GM18907 (cell line): ENCODE data around the gene GALNT12.

Experiments
- ATAC-seq: cut with Tn5 transposase; IDR thresholded peaks from one replicate; pipeline ENCODE4 v1.9.1; 2021; ENCODE audit warnings: mild to moderate bottlenecking, moderate library complexity; ENCODE audit not compliant: unreplicated experiment

GALNT12 gene

GRCh38 chr9:98877311-98877710 lies 69.8 kb downstream of the GALNT12 start:
- ATAC-seq: no peak

GRCh38 chr9:98879094-98879962 lies 71.9 kb downstream of the GALNT12 start:
- no peak for ATAC-seq

- ATAC-seq: no peak
Observed at GRCh38 chr9:98879963-98880310, 72.5 kb downstream of the GALNT12 start.

- ATAC-seq: no peak
Observed at GRCh38 chr9:98880311-98881015, 73.0 kb downstream of the GALNT12 start.

- no peak for ATAC-seq
Observed at GRCh38 chr9:98881356-98881755, 73.9 kb downstream of the GALNT12 start.

GRCh38 chr9:98881836-98882568 lies 74.5 kb downstream of the GALNT12 start:
- ATAC-seq: no peak

GRCh38 chr9:98882569-98882923 lies 75.1 kb downstream of the GALNT12 start:
- no peak for ATAC-seq

GRCh38 chr9:98883276-98883675 lies 75.8 kb downstream of the GALNT12 start:
- ATAC-seq: no peak

- no peak for ATAC-seq
Observed at GRCh38 chr9:98884849-98885248, 77.4 kb downstream of the GALNT12 start.

- ATAC-seq: no peak
Observed at GRCh38 chr9:98885575-98886295, 78.3 kb downstream of the GALNT12 start.

GRCh38 chr9:98886691-98887229 lies 79.3 kb downstream of the GALNT12 start:
- ATAC-seq: no peak

GRCh38 chr9:98887918-98888510 lies 80.5 kb downstream of the GALNT12 start:
- ATAC-seq: no peak

GRCh38 chr9:98888801-98889421 lies 81.4 kb downstream of the GALNT12 start:
- no peak for ATAC-seq

GRCh38 chr9:98890256-98890655 lies 82.8 kb downstream of the GALNT12 start:
- no peak for ATAC-seq

GRCh38 chr9:98892288-98892687 lies 84.8 kb downstream of the GALNT12 start:
- ATAC-seq: no peak

GRCh38 chr9:98892690-98893089 lies 85.2 kb downstream of the GALNT12 start:
- ATAC-seq: no peak

- ATAC-seq: no peak
Observed at GRCh38 chr9:98894171-98894570, 86.7 kb downstream of the GALNT12 start.

GRCh38 chr9:98894761-98895160 lies 87.3 kb downstream of the GALNT12 start:
- ATAC-seq: no peak

- no peak for ATAC-seq
Observed at GRCh38 chr9:98896632-98897031, 89.2 kb downstream of the GALNT12 start.

GRCh38 chr9:98897745-98898144 lies 90.3 kb downstream of the GALNT12 start:
- ATAC-seq: no peak
